ENCODE results near the gene KIF2B. TPM values are rescaled to one million over a fixed set of nuclear protein-coding genes. Genes with fewer than 3 reads are reported as not detected.
"Not testable (repeated sequence)": the region's sequence is repeated elsewhere in the genome, so short reads cannot be mapped to it uniquely, and the experiment has no call there.

KIF2B gene
- total RNA-seq, 2 experiments from 2014 or later: not detected

DNA sequence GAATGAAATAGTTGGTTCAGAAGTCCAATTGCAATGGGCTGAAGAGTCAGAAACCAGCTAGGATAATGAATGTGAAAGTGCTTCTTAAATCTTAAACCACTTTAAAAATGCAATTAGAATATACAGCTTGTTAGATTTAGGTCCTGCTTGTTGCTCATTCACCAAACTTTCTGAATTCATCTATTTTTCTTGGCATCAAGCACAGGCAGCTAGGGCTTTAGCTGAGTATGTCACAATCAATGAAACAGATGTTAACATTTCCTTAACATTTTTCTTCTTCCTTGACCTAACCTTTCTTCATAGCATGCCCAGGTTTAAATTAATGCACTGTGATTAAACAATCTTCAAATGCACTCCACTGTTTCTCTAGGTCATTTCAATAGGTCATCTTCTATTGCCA, 14.4 kb downstream of the KIF2B start:
- intact Hi-C loops (cut with micrococcal nuclease): no loop called here
- DNase-seq: no peak
- TF ChIP-seq, protein P1, sequence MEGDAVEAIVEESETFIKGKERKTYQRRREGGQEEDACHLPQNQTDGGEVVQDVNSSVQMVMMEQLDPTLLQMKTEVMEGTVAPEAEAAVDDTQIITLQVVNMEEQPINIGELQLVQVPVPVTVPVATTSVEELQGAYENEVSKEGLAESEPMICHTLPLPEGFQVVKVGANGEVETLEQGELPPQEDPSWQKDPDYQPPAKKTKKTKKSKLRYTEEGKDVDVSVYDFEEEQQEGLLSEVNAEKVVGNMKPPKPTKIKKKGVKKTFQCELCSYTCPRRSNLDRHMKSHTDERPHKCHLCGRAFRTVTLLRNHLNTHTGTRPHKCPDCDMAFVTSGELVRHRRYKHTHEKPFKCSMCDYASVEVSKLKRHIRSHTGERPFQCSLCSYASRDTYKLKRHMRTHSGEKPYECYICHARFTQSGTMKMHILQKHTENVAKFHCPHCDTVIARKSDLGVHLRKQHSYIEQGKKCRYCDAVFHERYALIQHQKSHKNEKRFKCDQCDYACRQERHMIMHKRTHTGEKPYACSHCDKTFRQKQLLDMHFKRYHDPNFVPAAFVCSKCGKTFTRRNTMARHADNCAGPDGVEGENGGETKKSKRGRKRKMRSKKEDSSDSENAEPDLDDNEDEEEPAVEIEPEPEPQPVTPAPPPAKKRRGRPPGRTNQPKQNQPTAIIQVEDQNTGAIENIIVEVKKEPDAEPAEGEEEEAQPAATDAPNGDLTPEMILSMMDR (IDR thresholded peaks at IDR 0.05): no peak
- Mint-ChIP-seq H3K9me3 (peaks cover 14% of the 10 kb centered on the region), H3K27me3 (no peaks in the 10 kb centered on the region), H3K4me1 (ENCODE audit: low read depth) (no peaks in the 10 kb centered on the region), H3K4me3 (no peak overlapping the region), H3K27ac (no peak overlapping the region), H3K36me3 (ENCODE audit: low read depth) (no peaks in the 10 kb centered on the region)
- ATAC-seq: no peak
- CTCF ChIA-PET: no interaction called here
- POLR2A ChIA-PET: no interaction called here

DNA sequence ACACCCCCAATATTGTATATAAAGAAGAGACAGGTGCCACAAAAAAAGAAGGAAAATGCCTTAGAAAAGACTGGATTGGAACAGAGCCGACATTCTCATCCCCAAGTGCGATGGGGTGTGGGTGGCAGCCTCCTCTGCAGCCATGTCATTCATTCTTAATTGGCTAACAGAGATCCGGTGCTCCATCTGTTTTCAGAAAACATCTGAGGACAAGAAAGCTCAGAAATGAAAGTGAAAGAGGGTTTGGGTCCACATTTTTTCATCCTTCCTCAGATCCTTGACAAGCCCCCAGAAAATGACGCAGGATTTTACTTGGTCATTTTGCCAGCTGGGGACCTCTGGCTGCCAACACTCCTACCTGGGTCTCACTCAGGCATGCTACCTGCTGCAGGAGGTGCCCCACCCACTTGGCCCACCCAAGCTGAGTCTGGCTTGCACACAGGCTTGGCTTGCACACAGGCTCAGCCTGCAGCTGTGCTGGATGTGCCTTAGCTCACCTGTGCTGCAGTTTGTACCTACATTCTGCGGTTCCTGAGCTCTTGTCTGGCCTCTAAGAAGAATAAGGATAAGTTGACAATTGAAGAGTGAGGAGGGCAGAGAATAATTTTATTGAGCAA, 21.9 kb downstream of the KIF2B start:
- Mint-ChIP-seq H3K27me3 (no peaks in the 10 kb centered on the region), H3K36me3 (ENCODE audit: low read depth) (no peaks in the 10 kb centered on the region), H3K27ac (no peak overlapping the region), H3K9me3 (peaks cover 12% of the 10 kb centered on the region), H3K4me1 (ENCODE audit: low read depth) (no peaks in the 10 kb centered on the region), H3K4me3 (no peak overlapping the region)
- no peak for DNase-seq
- intact Hi-C loops (cut with micrococcal nuclease): no loop called here
- ChIA-PET POLR2A (no interaction called here), CTCF (no interaction called here)
- no peak for ATAC-seq
- TF ChIP-seq, protein P1 (IDR thresholded peaks at IDR 0.05): no peak

DNA sequence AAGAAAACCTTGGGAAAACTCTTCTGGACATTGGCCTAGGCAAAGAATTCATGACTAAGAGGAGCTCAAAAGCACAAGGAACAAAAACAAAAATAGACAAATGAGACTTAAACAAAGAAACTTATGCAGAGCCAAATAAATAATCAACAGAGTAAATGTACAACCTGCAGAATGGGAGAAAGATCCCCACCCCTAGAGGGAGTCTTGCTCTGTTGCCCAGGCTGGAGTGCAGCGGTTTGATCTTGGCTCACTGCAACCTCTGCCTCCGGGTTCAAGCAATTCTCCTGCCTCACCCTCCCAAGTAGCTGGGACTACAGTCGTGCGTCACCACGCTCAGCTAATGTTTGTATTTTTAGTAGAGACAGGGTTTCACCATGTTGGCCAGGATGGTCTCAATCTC, 48.4 kb downstream of the KIF2B start:
- H3K36me3 Mint-ChIP-seq (ENCODE audit: low read depth); H3K27ac Mint-ChIP-seq; H3K4me1 Mint-ChIP-seq (ENCODE audit: low read depth); POLR2A ChIA-PET; H3K27me3 Mint-ChIP-seq; H3K4me3 Mint-ChIP-seq; DNase-seq; CTCF ChIA-PET; intact Hi-C loops (cut with micrococcal nuclease); H3K9me3 Mint-ChIP-seq; ATAC-seq: not testable (repeated sequence)
